GM23248 (cell line): ENCODE measurements around the gene CCR3.

Experiments
- EZH2 ChIP-seq: fragments of 200-600 bp; sonication (generic); IDR thresholded peaks from 2 replicates; pipeline ENCODE4 v1.6.1; 2018; ENCODE audit warnings: antibody characterized with exemption, mild to moderate bottlenecking; ENCODE audit not compliant: insufficient read depth, poor library complexity, severe bottlenecking
- EZH2phosphoT487 ChIP-seq: fragments of 200-600 bp; sonication (generic); IDR thresholded peaks from 2 replicates; pipeline ENCODE4 v1.6.1; 2018; ENCODE audit warnings: antibody characterized with exemption, moderate library complexity, mild to moderate bottlenecking, low read depth; ENCODE audit not compliant: insufficient read depth

DNA sequence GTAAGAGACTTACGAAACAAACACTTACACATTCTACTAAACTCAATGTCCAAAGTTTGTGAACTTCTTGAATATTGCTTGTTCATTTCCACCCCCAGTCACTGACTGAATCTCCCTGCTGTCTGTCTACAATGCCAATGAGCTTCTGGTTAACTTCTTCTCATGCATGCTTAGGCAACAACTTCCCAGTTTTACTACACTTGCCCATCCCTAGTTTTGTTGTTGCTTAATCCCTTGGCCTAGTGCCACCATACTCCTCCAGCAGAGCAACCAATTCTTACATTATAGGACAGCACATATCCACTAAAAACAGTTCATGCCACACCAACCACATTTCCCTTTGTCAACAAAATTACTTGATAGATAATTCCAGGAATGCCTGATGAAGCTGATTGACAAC, 70.7 kb downstream of the CCR3 start:
- TF ChIP-seq EZH2 = no peak
- no peak for TF ChIP-seq EZH2phosphoT487
